ENCODE measurements around the gene PSMA7. TPM values are rescaled to one million over a fixed set of nuclear protein-coding genes. Genes with fewer than 3 reads are reported as not detected.

PSMA7 gene
- polyA plus RNA-seq, 1 donor = 188 TPM

- no peak for DNase-seq
Measured at GRCh38 chr20:62174870-62175624, 31.9 kb upstream of the PSMA7 start.

- no peak for DNase-seq
Measured at GRCh38 chr20:62174021-62174804, 31.0 kb upstream of the PSMA7 start.

DNA sequence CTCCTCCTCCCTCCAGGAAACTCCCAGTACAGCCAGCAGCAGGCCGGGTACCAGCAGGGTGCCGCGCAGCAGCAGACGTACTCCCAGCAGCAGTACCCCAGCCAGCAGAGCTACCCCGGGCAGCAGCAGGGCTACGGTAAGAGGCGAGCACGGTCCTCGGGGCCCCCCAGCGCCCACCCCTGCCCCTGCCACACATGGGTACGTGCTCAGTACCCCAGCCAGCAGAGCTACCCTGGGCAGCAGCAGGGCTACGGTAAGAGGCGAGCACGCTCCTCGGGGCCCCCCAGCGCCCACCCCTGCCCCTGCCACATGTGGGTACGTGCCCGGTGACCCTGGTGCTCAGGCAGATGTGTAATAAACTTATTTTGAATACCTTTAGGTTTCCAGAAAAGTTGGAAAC is 29.5 kb upstream of the PSMA7 start:
- DNase-seq = no peak

DNA sequence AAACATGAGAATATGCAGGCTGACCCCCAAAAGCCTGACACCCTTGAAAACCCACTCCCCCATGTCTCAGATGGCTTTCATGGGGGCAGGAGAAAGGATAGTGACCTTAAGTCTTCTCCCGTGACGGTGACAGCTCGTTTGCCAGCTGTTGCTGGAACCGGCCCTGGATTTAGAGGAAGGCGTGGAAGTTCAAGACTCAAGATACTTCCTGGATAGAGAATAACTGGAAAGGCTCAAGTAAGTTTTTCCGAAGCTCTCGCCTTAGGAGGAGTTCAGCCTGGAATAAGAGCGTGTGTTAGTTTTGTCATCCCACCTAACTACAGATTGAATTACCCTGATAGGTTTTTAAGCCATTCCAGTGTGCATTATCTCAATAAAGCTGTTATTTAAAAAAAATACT is 28.1 kb upstream of the PSMA7 start:
- no peak for DNase-seq

DNA sequence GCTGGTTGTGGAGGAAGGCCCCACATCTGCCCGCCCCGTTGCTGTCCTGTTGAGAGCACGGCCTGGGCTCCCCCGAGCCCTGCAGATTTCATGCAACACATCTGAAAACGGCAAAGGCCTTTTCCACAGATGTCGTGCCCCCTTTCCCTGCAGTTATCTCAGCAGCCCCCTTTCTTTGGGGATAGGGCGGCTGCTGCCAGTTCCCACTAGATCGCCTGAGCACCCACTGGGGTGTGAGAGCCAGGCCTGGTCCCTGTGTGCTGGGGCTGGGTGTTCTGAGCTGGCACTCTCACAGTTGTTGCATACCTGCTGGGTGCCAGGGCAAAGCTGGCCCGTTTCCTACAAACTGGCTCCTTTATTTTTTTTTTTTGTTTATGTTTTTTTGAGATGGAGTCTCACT is 27.3 kb upstream of the PSMA7 start:
- no peak for DNase-seq

DNA sequence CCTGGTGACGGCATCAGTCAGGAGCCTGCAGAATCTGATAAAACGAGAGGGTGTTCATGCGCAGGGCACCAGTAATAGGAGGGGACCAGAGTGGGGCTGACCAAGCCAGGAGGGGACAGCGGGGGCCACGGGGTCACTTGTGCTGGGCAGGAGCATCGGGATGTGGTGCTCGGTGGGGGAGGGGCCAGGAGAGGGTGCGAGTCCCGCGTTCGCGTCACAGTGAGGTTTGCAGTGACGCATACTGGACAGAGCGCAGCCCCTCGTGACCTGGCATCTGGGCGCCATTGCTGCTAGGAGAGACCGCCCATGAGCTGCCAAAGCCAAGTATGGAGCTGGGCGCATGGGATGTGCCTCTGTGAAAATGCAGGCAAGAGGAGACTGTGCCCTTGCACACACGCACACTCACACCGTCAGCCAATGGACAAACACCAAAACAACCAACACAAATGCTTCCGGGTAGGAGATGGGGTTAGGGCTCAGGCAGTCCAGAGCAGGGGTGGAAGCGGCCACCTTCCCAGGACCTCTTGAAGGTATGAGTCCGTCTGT is 25.8 kb upstream of the PSMA7 start:
- no peak for DNase-seq

- DNase-seq = no peak
Measured at GRCh38 chr20:62168061-62168460, 24.9 kb upstream of the PSMA7 start.

GRCh38 chr20:62167474-62167873 is 24.3 kb upstream of the PSMA7 start:
- no peak for DNase-seq

- DNase-seq = no peak
Measured at GRCh38 chr20:62165762-62166399, 22.7 kb upstream of the PSMA7 start.

DNA sequence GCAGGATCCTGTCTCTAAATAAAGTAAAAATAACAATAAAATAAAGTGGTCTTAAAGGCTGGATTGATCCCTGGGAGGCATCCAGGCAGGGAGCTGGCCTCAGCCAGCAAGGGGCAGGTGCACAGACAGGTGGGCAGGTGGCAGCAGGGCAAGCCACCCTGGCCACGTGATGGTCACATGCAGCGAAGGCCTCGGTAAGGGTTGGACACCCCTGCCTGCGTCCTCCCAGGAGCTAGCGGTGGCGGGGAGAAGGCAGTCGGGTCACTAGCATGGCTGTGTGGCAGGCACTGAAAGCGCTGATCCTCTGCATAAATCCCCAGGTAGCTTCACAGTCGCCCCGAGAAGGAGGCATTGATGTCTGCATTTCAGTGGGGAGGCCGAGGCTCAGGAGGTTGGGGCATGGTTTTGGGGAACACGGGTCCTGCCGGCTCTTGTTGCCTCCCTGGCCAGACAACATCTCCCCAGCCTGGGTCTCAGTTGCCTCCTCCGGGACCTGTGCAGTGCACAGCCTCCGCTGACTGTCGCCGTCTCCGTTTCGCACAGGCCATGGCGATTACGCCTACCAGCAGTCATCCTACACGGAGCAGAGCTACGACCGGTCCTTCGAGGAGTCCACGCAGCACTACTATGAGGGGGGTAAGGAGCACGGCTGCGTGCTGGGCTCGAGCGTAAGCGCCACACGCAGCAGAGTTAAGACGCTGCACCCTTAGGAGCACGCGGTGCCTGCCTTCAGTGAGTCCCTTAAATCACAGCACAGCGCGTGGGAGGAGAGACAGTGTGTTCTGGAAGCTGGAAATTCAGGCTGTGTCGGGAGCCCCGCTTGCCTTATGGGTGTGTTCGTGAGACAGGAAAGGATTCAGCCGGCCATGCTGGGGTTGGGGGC is 21.9 kb upstream of the PSMA7 start:
- DNase-seq = no peak

- DNase-seq = no peak
Measured at GRCh38 chr20:62163986-62164762, 21.0 kb upstream of the PSMA7 start.

- no peak for DNase-seq
Measured at GRCh38 chr20:62163485-62163865, 20.3 kb upstream of the PSMA7 start.

GRCh38 chr20:62162765-62163484 is 19.7 kb upstream of the PSMA7 start:
- DNase-seq = no peak

DNA sequence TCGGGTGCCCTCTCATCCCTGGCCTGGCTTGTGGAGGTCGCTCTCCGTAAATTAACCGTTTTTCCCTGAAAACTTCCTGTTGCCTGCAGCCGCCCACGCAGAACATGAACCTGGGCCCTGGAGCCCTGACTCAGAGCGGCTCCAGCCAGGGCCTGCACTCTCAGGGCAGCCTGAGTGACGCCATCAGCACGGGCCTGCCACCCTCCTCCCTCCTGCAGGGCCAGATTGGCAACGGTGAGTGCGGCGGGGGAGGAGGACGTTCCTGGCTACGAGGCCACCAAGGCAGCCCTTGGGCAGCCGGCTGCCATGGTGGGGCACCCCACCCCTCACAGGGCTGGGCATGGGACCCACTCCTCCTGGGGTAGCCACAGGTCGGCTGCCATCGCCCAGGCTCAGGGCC is 18.2 kb upstream of the PSMA7 start:
- DNase-seq = no peak

- no peak for DNase-seq
Measured at GRCh38 chr20:62160876-62161275, 17.7 kb upstream of the PSMA7 start.

- DNase-seq = no peak
Measured at GRCh38 chr20:62160253-62160652, 17.1 kb upstream of the PSMA7 start.

- no peak for DNase-seq
Measured at GRCh38 chr20:62159839-62160238, 16.6 kb upstream of the PSMA7 start.

DNA sequence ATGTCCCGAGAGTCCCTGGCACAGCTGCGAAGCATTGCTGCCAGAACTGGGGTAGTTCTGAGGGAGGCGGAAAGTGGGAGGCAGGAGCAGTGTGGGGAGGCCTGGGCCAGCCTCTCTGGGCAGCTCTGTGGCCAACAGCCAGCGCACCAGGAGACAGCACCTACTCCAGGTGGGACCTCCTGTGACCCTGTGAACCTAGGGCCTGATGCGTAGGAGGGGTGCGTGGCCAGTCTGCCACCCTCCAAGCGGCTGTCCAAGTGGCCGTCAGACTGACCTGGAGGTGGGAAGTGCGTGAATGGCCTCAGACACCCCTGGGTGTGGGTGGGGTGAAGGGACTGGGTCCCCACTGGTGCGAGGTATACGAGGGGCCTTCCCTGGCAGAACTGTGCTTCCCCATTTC is 15.9 kb upstream of the PSMA7 start:
- no peak for DNase-seq

GRCh38 chr20:62158541-62158940 is 15.3 kb upstream of the PSMA7 start:
- no peak for DNase-seq

- DNase-seq = no peak
Measured at GRCh38 chr20:62158088-62158400, 14.8 kb upstream of the PSMA7 start.
